Large intestine (tissue), 3 donors: Measurements from ENCODE around the gene RASAL3. TPM values are rescaled to one million over a fixed set of nuclear protein-coding genes. Genes with fewer than 3 reads are reported as not detected.

Source experiments
- DNase-seq, 2 donors: peaks; one replicate each; pipeline versions ENCODE4 v3.0.0 to v3.0.0-alpha.2; 2013
- H3K27ac ChIP-seq: one replicate; pipeline ENCODE4 v1.5.1; 2013; ENCODE audit warnings: low read length
- H3K27me3 ChIP-seq: 2 replicates; pipeline ENCODE4 v1.6.1; 2013; ENCODE audit warnings: low read length; ENCODE audit not compliant: control insufficient read depth, insufficient read depth
- H3K36me3 ChIP-seq: 2 replicates; pipeline ENCODE4 v1.6.1; 2013; ENCODE audit warnings: low read length; ENCODE audit not compliant: control insufficient read depth, insufficient read depth
- H3K4me1 ChIP-seq: one replicate; pipeline ENCODE4 v1.6.1; 2013; ENCODE audit warnings: low read length; ENCODE audit not compliant: control insufficient read depth, insufficient read depth
- H3K4me3 ChIP-seq: one replicate; pipeline ENCODE4 v1.5.1; 2013; ENCODE audit warnings: low read length
- H3K9me3 ChIP-seq: one replicate; pipeline ENCODE4 v1.6.1; 2013; ENCODE audit warnings: mild to moderate bottlenecking, low read depth, low read length, moderate library complexity; ENCODE audit not compliant: control insufficient read depth
- WGBS: methylation state at CpG from one replicate; pipeline ENCODE4 v1.1.5; 2013; ENCODE audit warnings: low lambda C conversion rate; ENCODE audit not compliant: insufficient coverage; 5-methylcytosine and 5-hydroxymethylcytosine counted together
- polyA plus RNA-seq: library from polyadenylated mRNA; unstranded; fragments of 120-200 nt; gene quantifications from one replicate; pipeline ENCODE4 v1.2.1, GENCODE V29; 2013

The RASAL3 gene
- polyA plus RNA-seq, 1 donor = 2.8 TPM

DNA sequence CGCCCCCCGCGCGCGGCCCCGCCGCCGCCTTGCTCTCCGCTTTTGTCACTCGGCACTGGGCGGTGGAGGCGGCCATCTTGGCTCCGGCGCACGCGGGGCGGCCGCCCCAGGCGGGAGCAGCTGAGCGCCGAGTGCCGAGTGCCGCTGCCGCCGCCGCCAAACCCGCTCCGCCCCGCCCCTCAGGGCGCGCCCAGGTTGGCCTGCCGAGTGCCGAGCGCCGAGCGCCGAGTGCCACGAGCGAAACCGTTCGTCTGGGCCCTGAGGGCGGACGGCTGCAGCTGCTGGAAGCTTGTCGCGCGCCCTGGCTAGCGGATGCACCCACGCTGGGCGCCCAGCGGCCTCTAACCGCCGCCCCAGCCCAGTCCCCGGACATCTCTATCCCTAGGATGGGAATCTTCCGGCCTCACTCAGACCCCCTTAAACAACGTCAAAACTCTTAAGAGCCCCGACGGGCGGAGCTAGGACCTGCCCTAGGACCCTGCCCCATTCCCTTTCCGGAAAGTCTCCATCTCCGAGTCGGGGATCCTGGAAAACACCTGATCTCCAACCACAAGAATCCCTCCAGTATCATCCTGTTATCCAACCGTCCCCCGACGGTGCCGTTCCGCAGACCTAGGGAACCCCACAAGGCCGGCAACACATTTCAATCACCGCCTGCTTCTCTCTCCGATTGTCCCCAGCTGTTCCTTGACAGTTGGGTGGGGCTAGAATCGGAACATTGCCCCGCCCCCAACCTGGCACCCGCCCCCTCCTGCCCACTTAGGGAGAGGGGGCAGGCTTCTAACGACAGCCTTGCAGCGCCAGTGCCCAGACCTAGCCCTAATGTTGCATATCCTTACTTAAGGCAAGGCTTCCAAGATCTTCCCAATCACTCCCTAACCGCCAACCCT lies 31.5 kb downstream of the RASAL3 start:
- WGBS = no CpG with 5 or more reads among the region's 75 CpGs
- H3K36me3 ChIP-seq = peaks cover under 1% of the 10 kb centered on the region
- DNase-seq = peak; percentile 86 to 94
- no peaks in the 10 kb centered on the region for H3K27me3 ChIP-seq
- peak overlapping the region; percentile 96 for H3K4me3 ChIP-seq
- peaks cover 9% of the 10 kb centered on the region for H3K4me1 ChIP-seq
- H3K9me3 ChIP-seq = no peaks in the 10 kb centered on the region
- H3K27ac ChIP-seq = peak overlapping the region; percentile 79

DNA sequence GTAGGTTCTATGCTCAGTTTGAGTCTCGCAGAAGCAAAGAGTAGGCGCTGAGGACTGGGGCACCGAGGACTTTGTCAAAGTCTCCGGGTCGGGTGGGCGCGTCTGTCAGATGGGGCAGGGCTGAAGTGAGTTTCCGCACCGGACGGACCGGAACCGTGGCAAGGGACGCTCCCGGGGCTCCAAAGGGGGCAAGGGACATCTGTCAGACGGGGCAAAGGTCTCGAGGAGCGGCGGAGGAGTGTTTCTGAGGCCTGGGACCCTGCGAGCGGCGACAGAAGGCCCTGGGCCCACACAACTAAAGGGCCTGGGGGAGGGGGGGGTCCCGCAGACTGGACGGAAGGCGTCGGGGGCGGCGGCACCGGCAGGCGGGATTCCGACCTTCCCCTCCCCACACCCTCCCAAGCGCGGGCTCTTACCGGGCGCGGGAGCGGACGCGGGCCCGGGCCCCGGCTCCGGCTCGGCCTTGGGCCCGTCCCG lies 32.3 kb downstream of the RASAL3 start:
- no CpG with 5 or more reads among the region's 44 CpGs for WGBS
- peak in 1 of 2 donors; percentile 45 for DNase-seq
- Histone ChIP-seq H3K27me3 (no peaks in the 10 kb centered on the region), H3K9me3 (no peaks in the 10 kb centered on the region), H3K36me3 (peaks cover 8% of the 10 kb centered on the region), H3K4me1 (peaks cover 9% of the 10 kb centered on the region), H3K4me3 (peak overlapping the region; percentile 66), H3K27ac (no peak overlapping the region)

DNA sequence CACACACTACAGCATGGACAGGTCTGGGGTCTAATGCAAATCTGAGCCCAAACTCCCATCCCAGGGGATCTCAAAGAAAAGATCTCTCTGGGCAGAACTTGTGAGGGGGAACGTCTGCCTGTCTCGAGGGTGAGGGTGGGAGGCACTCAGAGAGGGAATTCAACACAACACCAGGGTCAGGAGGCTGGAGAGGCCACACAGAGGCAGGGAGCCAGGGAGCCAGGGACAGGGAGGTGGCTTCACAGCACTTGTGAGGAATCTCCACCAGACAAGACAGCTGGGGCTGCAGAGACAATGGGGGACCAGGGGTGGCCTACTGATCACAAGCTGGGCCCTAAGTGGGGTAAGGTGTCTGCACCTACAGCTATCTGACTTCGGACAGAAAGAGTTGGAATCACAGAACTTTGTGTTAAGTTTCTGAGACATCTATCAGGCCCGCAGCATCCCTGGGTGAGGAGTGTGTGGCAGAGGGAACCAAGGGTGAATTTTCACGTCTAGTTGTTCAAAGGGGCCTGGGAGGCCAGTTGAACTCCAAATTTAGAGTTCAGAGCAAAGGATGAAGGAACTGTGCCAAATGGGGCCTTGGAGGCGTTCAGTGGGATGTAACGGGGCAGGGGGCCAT lies 32.8 kb downstream of the RASAL3 start:
- Histone ChIP-seq H3K36me3 (peaks cover 14% of the 10 kb centered on the region), H3K4me1 (peaks cover 9% of the 10 kb centered on the region), H3K4me3 (peak overlapping the region; percentile 66), H3K9me3 (no peaks in the 10 kb centered on the region), H3K27me3 (no peaks in the 10 kb centered on the region), H3K27ac (no peak overlapping the region)
- DNase-seq = no peak
- no CpG with 5 or more reads among the region's 7 CpGs for WGBS

DNA sequence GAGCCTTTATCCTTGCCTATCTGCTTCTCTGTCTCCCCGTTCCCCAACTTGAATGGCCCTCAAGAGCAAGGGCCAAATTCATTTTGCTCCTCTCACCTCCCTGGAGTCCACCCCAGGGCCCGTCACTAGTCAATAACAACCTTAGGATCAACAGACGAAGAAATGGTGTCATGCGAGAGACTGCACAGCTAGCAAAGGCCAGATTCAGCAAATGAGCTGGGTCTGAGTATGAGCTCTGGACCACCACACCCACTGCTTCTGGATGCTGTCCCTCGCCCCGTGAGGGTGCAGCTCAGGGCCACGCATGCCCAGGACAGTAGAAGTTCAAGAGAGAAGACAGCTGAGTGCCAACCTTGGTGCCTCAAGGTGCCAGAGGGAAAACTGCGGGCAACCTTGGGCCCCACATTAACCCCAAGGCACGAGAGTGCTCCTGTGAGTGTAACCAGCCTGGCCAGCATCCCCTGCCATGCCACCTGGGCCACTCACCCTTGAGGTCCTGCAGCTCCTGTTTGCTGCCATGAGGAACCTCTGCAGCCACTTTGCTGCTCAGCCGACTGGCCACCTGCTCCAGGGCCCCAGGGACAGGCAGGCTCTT lies 33.7 kb downstream of the RASAL3 start:
- no peak for DNase-seq
- H3K4me3 ChIP-seq = no peak overlapping the region
- no CpG with 5 or more reads among the region's 10 CpGs for WGBS

DNA sequence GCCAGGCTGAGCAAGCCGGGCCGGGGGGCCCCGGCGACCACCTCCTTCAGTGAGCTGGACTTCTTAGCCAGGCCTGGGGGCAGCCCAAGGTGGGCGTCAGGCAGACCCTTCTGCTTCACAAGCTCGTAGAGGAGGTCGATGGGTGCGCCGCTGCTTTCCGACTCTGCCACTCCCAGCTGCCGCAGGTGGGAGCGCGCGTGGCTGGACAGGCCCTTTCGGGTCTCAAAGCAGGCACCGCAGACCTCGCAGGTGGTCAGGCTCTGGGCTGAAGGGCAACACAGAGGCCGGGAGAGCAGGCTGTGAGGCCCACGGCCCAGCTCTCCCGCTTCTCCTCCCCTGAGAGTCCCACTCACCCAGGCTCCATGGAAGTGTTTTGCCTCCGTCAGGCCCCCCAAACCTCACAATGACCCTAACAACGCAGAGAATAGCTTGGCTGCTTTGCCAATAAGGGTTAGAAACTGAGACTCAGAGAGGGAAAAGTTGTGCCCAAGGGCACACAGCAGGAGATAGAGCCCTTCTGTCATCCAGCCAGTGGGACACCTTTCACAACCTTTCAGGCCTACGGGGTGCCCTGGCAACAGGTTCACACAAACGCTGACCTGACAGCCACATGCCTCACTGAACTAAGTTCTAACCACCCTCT lies 34.4 kb downstream of the RASAL3 start:
- Histone ChIP-seq H3K9me3 (no peaks in the 10 kb centered on the region), H3K27ac (no peak overlapping the region), H3K4me1 (peaks cover 9% of the 10 kb centered on the region), H3K27me3 (no peaks in the 10 kb centered on the region), H3K4me3 (no peak overlapping the region), H3K36me3 (peaks cover 26% of the 10 kb centered on the region)
- no peak for DNase-seq
- no CpG with 5 or more reads among the region's 24 CpGs for WGBS

More for the DNA sequence above, 33.7 kb downstream of the RASAL3 start:
- H3K27ac ChIP-seq = no peak overlapping the region
- peaks cover 21% of the 10 kb centered on the region for H3K36me3 ChIP-seq
- H3K9me3 ChIP-seq = no peaks in the 10 kb centered on the region
- H3K27me3 ChIP-seq = no peaks in the 10 kb centered on the region
- peaks cover 9% of the 10 kb centered on the region for H3K4me1 ChIP-seq

DNA sequence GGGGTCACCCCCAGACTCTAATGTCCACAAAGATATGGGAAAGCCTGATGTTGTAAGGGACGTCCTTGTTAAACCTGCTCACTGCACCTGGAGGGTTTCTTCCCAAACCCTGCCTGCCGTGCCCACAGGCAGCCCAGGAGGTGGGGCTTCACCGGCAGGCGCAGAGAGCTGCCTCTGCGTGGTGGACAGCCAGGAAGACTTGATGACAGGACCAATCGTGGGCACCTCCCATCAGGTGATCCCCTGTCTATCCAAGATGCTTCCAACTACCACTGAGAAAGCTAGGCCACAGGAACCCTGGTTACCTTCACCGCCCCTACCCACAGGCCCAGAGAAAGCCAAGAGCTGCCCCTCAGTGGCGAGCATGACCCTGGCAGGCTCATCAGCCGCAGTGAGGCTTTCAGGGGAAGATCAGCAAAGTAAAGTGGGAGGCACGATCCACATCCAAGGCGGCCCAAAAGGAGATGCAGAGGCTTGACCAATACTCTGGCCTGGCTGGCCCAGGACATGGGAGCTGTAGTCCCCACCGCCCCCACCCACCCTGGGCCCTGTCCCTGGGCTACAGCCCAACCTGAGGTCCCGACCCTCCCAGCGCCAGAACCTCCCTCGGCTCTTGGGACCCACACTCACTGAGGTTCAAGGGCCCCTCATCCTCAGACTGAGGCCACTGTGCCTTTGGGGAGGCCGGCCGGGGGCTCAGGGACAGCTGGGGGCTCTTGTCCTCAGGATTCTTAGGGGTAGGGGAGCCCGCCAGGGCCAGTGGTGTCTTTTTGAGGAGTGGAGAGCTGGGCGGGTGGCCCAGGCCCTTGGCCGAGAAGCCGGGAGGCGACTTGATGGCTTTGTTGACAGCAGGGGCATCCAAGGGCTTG lies 35.2 kb downstream of the RASAL3 start:
- H3K27me3 ChIP-seq = no peaks in the 10 kb centered on the region
- no peaks in the 10 kb centered on the region for H3K9me3 ChIP-seq
- no CpG with 5 or more reads among the region's 22 CpGs for WGBS
- no peak for DNase-seq
- no peak overlapping the region for H3K27ac ChIP-seq
- no peak overlapping the region for H3K4me3 ChIP-seq
- peaks cover 9% of the 10 kb centered on the region for H3K4me1 ChIP-seq
- peaks cover 32% of the 10 kb centered on the region for H3K36me3 ChIP-seq

DNA sequence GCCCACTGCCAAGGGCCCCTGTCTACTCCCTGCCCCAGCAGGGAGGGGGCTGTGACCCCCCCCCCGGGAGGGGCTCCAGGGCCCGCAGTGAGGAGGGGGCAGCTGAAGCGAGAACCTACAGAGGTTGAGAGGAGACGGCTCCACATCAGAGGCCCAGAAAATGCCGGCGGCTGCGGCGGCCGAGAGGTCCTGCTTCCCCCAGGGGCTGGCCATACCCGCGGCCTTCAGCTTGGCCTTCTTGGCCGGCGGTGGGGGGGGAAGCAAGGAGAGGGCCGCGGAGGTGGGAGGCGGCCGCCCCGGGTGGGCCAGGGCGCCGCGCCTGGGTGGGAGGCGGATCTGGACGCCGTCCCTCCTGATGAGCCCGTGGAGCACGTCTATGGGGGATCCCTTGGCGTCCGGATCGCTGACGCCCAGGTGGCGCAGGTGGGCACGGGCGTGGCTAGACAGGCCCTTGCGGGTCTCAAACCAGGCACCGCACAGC lies 36.3 kb downstream of the RASAL3 start:
- Histone ChIP-seq H3K4me3 (no peak overlapping the region), H3K9me3 (peaks cover 5% of the 10 kb centered on the region), H3K36me3 (peaks cover 43% of the 10 kb centered on the region), H3K4me1 (peaks cover 7% of the 10 kb centered on the region), H3K27me3 (no peaks in the 10 kb centered on the region), H3K27ac (no peak overlapping the region)
- no peak for DNase-seq
- WGBS = no CpG with 5 or more reads among the region's 35 CpGs

DNA sequence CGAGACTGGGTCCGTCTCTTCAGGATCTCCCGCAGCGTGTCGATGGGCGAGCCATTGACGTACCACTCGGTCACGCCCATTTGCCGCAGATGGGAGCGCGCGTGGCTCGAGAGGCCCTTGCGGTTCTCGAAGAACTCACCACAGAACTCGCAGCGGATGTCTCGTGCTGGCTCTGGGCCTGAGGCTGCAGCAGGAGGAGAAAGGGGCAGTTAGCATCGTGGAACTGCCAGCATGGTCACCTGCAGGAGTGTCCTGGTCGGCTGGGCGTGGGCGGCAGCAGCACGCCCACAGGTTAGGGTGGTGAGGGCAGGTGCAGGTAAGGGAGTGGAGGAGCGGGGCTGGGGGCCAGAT lies 37.0 kb downstream of the RASAL3 start:
- Histone ChIP-seq H3K4me3 (no peak overlapping the region), H3K27me3 (no peaks in the 10 kb centered on the region), H3K4me1 (peaks cover 5% of the 10 kb centered on the region), H3K36me3 (peaks cover 50% of the 10 kb centered on the region), H3K9me3 (peaks cover 5% of the 10 kb centered on the region), H3K27ac (no peak overlapping the region)
- DNase-seq = no peak
- no CpG with 5 or more reads among the region's 25 CpGs for WGBS

DNA sequence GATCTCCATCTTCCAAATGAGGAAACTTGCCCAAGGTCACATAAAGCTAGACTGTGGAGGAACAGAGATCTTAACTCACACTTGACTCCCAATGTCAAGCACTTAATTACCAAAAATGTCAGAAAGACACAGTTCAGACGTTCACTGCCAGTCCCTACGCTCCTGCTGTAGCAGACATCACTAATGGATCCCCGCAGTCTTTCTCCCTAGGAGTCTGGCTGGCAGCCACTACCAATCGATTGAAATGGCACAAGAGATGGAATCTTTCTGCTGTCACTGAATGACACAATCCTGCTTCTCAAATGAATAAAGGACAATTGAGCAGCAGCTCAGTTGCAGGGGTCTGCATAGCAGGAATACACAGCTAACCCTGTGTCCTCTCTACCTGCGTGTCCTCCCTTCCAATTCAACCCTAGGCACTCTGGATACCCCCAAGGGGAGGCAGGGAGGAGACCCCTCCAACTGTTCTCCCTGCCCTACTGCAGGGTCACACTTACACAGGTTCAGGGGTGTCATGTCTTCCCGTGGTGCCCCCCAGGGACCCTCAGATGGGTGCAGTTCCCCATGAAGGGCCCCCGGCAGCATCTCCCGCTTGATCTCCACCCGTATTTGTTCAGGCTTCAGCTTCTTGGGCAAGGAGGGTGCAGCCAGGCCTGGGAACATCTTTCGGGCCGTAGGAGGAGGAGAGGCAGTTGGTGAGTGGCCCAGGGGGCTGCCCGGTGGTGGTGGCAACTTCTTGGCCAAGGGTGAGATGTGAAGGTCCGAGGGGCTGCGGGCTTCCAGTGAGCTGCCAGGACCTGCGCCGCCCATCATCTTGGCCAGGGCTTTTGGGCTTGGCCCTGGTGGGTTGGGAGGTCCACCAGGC lies 37.6 kb downstream of the RASAL3 start:
- peaks cover 50% of the 10 kb centered on the region for H3K36me3 ChIP-seq
- no peaks in the 10 kb centered on the region for H3K27me3 ChIP-seq
- H3K4me3 ChIP-seq = no peak overlapping the region
- no peak for DNase-seq
- no CpG with 5 or more reads among the region's 16 CpGs for WGBS
- peaks cover 5% of the 10 kb centered on the region for H3K9me3 ChIP-seq
- H3K4me1 ChIP-seq = peaks cover 5% of the 10 kb centered on the region
- no peak overlapping the region for H3K27ac ChIP-seq
